ENCODE measurements around the gene PHOSPHO2.

PHOSPHO2 gene, protein sequence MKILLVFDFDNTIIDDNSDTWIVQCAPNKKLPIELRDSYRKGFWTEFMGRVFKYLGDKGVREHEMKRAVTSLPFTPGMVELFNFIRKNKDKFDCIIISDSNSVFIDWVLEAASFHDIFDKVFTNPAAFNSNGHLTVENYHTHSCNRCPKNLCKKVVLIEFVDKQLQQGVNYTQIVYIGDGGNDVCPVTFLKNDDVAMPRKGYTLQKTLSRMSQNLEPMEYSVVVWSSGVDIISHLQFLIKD

GRCh38 chr2:169694113-169694893, at the start of gene PHOSPHO2, which contains the start of gene CFAP210:
Gene PHOSPHO2, plus strand, starts transcription at chr2:169694469. Its CDS starts 6,503 bp downstream, at chr2:169700972.
Gene CFAP210, minus strand, starts transcription at chr2:169694405. Its CDS starts 78 bp downstream, at chr2:169694327.
- DNase-seq = peak; percentile 79

GRCh38 chr2:169647496-169647895, 46.8 kb upstream of the PHOSPHO2 start:
- DNase-seq = no peak

DNA sequence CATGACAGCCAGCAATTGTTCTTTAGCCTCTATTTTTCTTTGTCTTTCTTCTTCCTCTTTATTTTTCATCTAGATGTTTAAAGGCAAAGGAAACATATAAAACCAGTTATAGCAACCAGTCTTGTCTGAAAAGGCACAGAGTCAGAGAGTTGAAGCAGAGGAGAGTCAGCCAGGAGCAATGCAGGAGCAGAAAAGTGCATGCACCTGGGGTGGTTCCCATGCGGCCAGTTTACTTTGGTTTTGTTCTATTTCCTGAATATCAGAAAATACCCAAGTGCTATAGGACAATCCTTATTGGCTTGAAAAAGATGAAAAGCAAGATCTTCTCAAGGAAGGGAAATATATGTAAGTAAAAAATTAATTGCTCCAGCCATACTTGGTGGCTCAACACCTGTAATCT, 45.0 kb upstream of the PHOSPHO2 start:
- DNase-seq = no peak

DNA sequence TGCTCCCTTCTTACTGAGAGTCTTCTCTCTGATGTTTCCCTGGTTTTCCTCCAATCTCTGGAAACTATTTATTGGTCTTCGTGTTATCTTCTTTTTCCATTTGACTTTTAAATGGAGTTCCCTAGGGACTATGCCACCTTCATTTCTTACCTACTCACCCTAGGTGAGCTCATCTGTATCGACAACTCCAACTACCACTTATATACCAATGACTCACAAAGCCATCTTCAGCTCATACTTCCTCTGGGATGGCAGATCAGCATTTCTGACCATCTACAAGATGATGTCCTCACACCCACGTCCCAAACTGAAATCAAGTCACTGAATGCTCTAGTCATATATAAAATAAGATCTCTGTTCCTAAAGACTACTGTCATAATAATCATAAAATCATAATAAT, 40.6 kb upstream of the PHOSPHO2 start:
- no peak for DNase-seq

GRCh38 chr2:169656164-169656563, 38.1 kb upstream of the PHOSPHO2 start:
- no peak for DNase-seq

- no peak for DNase-seq
Observed at GRCh38 chr2:169658877-169659276, 35.4 kb upstream of the PHOSPHO2 start.

DNA sequence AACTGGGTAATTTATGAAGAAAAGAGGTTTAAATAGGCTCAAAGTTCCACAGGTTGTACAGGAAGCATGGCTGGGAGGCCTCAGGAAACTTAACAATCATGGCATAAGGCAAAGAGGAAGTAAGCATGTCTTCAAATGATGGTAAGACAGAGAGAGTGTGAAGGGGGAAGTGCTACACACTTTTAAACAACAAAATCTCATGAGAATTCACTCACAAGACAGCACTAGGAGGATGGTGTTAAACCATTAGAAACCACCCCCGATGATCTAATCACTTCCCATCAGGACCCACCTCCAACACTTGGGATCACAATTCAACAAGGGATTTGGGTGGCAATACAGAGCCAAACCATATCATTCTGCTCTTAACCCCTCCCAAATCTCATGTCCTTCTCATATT, 34.9 kb upstream of the PHOSPHO2 start:
- no peak for DNase-seq

GRCh38 chr2:169661265-169661664, 33.0 kb upstream of the PHOSPHO2 start:
- DNase-seq = no peak

GRCh38 chr2:169662744-169663143, 31.5 kb upstream of the PHOSPHO2 start:
- DNase-seq = no peak

DNA sequence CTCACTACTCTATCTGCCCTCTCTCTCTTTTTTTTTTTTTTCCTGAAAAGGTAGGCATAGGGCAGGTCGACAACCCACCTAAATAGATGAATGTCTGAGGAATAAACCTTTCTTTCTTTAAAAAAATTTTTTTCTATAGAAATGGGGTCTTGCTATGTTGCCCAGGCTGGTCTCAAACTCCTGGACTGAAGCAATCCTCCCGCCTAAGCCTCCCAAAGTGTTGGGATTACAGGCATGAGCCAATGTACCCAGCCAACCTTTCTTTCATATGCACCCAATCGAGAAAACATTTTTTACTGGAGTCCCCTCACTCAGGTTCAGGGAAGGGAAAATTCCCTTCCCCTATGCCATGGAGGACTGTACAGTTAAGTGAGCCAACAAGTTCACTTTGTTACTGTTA, 31.0 kb upstream of the PHOSPHO2 start:
- no peak for DNase-seq

- no peak for DNase-seq
Observed at GRCh38 chr2:169664600-169664977, 29.7 kb upstream of the PHOSPHO2 start.

GRCh38 chr2:169664978-169665930, 29.0 kb upstream of the PHOSPHO2 start:
- no peak for DNase-seq

- DNase-seq = no peak
Observed at GRCh38 chr2:169667583-169667982, 26.7 kb upstream of the PHOSPHO2 start.

DNA sequence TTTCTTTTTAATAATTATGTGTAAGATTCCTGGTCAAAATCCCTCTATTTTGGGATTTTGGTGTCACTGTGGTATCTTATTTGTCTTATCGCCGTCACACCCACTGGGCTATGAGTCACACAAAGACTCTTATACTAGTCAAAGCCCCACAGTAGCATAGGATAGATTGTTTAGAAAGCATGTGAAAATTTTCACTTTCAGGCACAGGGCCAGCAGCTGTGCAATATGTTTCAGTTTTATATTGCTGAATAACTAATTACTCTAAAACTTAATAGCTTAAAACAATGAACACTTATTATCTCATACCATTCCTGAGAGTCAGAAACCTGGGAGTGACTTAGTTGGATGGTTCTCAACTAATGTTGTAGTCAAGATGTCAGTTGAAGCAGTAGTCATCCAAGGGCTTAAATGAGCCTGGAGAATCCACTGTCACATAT, 24.0 kb upstream of the PHOSPHO2 start:
- no peak for DNase-seq

- no peak for DNase-seq
Observed at GRCh38 chr2:169670937-169671336, 23.3 kb upstream of the PHOSPHO2 start.

DNA sequence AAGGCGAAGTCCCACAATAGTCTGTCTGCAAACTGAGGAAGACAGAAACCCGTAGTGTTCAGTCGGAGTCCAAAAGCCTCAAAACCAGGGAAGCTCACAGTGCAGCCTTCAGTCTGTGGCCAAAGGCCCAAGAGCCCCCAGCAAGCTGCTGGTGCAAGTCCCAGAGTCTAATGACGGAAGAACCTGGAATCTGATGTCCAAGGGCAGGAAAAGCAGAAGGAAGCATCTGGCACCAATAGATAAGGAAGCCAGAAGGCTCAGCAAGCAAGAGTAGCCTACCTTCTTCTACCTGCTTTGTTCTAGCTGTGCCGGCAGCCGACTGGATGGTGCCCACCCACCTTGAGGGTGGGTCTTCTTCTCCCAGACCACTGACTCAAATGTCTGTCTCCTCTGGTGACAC, 21.9 kb upstream of the PHOSPHO2 start:
- no peak for DNase-seq

GRCh38 chr2:169673106-169673505, 21.2 kb upstream of the PHOSPHO2 start:
- no peak for DNase-seq

DNA sequence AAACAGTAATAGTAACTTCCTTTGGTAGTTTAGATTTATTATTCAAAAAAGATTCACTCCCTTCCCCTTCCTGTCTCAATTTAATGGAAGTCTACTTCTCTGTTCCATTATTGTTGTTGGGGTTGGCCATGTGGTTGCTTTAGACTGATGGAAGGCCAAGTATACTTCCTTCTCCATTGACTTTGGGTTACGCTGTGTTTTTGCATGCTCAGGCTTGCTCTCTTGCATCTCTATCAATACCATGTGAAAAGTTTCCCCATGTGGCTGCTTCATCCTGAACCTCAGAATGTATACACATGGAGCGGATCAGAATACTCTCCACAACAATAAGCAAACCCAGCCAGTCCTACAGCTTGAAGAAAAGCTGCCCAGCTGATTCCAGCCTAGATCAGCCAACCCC, 20.3 kb upstream of the PHOSPHO2 start:
- DNase-seq = no peak

DNA sequence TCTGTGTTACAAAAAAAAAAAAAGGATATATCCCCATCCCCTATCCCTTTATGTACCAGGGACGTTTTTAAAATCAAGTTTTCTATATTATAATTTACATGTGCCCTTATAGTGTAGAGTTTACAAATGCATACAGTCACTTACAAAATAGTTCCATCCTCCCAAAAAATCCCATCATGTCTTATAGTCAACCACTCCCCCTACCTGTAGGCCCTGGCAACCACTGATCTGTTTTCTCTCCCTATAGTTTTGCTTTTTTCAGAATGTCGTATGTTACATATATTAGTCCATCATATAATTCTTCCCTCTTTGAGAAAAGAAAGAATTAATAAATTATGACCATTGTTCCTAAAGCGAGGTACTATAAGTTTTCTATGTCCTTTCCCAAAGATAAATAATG, 17.9 kb upstream of the PHOSPHO2 start:
- no peak for DNase-seq

GRCh38 chr2:169676850-169677249, 17.4 kb upstream of the PHOSPHO2 start:
- DNase-seq = no peak

GRCh38 chr2:169683054-169683424, 11.2 kb upstream of the PHOSPHO2 start:
- no peak for DNase-seq

DNA sequence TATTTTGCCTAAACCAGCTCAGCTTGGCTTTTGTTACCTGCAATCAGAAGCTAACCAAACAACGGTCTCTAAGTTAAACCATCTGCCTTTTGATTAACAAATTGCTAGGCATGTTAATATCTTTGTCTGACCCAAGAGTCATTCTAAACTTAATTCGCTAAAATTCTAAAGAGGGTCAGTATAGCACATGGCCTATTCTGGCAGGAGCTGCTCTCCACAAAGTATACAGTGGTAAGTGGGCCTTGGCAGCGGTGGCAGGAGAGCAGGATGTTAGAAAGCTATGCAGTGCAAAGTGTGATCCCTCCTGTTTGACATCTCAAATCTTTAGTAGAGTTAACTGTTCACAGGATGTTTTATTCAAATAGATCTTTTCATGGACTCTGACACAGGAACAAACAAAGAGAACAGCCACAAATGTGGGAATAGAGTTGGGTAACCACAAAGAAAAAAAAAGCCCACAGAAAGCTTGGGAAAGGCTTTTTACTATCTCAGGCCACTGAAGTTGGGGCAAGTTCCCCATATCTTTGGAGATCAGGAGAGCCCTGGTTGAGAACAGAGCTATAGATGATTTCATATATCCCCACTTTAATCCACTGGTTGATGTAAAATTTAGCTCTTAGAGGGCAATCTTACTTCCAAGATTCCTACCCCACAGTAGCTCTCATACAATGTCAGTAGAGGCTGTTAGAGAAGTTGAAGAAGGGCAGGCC, 10.7 kb upstream of the PHOSPHO2 start:
- DNase-seq = no peak

DNA sequence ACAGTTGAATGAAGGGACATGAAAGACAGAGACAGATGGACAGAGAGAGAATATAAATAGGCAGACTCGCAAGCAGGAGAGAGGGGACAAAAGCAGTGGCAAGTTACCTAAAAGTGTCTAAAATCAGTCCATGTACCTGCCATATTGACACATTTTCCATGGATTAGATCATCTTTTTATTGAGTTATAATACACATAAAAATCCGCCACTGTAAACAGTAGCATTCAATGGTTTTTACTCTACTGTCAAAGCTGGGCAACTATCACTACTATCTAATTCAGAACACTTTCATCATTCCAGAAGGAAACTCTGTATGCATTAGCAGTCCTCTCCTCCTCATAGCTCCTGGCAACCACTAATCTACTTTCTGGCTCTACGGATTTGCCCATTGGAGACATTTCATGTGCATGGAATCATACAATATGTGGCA, 10.1 kb upstream of the PHOSPHO2 start:
- no peak for DNase-seq
